Endometrium (tissue), 2 donors: ENCODE data around the gene NMRAL1.

Experiments
- FAIRE-seq: peaks from 2 replicates; lab custom pipeline; 2012; peaks lifted over from hg19 to GRCh38; lab: Jason Lieb, UNC
- donor health status: control.
- donor health status: control.

Gene NMRAL1

DNA sequence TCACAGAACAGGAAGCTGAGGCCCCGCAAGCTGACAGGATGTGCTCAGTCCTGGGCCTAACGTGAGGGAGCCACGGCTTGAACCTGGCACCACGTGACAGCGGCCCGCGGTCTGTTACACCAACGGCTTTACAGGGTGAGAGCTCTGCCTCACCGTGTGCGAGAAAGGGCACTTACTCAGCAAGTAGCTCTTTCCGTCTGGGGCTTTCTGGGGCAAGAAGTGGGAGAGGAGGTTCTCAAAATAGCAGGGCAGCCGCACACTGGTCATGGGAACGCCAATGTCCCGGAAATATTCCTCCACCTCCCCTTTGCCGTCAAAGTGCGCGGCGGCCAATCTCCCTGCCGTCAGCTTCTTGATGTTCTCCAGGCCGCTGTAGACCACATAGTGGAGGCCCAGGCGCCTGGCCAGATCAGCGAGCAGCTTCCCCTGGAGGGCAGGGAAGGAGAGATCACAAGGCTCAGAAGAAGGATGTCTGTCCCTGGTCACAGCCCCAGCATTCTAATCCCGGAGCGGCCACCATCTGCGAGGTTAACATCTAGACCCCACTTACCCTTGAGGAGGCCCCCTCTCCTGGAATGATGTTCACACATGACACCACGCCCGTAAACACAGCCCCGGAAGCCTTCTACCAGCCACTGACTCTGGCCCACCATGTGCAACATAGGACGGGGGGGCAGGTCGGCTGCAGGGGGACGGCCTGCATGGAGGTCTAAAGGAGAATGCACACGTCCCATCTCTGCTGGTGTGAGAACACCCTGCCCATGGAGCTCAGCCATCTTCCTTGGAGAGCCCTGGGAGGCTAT lies 8.2 kb downstream of the NMRAL1 start:
- no peak for FAIRE-seq

DNA sequence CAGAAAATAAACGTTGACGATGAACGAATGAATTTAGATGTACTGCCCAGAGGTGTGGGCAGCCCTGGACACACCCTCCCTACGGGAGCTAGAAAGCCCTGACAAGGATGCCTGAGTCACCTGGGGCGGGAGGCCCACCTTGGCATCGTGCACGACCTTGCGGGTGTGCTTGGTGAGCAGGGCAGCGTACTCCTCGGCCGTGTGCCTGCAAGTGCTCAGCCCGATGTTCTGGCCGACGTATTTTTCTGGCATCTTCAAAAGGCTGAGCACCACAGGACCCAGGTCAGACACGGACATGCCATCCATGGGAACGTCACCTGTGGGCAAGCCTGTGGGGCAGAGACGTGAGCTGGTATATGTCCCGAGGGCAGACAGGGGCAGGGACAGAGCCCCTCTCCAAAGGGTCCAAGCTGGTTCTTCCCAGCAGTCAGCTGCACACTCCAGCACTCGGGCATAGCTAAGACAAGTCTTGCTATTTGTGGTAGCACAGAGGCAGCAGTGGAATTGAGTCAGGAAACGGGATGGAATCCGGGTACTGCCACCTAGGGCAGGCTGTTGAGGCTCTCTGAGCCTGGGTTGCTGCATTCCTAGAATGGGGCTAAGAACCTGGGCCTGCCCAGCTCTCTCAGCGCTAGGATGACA lies 10.8 kb downstream of the NMRAL1 start:
- FAIRE-seq: no peak

DNA sequence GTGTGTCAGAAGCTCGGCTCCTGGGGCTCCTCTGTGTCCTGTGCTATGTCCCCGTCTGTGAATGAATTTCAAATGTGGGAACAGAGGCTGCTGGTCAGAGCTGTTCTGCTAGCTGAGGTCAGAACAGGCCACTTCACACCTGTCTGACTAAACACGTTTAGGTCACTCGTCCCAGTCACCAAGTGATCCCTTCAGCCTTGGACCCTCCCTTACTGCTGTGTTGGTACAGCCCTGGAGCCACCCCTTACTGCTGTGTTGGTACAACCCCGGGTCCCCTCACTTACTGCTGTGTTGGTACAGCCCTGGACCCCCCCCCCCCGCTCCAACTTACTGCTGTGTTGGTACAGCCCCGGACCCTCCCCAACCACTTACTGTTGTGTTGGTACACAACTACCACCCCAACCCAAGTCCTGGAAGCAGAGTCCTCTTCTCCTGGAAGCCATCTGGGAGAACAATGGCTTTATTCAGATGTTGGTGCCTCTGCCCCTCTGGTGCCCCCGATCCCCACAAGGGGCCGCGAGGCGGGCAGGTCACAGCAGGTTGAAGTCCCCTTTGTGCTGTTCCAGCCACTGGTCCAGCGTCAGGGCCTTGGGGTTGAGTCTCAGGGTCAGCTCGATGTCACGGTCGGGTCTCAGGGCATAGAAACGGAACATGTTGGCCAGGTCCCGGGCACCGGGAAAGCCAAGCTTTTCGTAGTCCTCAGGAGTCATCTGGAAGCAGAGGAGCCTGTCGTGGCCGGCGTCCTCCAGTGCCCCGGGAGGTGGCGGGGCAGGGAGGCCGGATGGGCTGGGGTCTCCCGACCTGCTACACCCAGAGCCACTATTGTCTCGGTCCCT lies 13.0 kb downstream of the NMRAL1 start:
- no peak for FAIRE-seq

DNA sequence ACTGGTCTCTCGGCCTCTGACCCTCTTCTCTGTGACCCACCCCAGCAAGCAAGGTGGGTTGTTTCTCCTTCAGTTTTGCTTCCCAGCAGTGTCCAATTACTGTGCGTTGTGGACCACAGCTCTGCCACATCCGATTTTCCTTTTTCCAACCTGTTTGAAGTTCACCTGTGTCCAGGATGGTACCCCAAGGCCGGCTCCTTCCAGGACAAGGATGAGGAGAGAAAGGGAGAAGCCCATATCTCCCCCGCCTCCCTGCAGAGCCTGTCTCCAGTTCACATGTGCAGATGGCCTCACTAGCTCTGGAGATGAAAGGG lies 13.5 kb downstream of the NMRAL1 start:
- FAIRE-seq: no peak

DNA sequence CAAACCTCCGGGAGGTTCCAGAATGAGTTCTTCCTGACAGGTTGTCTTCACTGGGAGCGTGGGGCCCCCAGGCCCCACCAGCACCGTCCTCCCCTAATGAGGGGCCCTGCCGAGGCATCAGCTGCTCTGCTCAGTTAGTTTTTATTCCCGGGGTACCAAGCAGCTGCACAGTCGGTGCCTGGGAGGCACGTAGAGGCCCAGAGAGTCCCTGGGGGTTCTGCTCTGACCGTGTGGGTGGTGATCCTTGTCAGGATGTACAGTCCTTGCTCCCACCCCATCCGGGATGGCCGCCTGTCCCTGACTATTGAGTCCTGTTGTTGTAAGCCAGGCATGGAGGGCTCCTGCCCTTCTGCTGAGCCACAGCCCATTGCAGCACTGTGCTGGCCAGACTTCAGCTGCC lies 18.5 kb downstream of the NMRAL1 start:
- no peak for FAIRE-seq

DNA sequence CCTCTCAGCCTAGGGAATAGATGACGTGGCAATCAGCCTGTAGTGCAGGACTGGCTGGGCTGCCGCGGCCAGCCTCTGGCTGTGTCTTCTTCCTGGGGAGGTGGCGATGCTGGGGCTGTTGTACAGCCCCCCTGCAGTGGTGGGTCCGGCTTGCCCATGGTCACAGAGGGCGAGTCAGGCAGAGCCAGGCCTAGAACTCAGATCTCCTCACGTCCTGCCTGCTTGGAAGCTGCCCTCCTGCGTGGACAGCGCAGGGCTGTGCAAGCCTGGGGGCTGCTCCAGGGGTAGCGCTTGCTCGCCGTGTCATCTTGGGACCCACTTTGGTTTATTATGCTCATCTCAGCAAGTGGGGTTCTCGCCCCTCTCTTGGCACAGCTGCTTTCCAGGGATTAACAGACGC lies 19.3 kb downstream of the NMRAL1 start:
- FAIRE-seq: no peak

DNA sequence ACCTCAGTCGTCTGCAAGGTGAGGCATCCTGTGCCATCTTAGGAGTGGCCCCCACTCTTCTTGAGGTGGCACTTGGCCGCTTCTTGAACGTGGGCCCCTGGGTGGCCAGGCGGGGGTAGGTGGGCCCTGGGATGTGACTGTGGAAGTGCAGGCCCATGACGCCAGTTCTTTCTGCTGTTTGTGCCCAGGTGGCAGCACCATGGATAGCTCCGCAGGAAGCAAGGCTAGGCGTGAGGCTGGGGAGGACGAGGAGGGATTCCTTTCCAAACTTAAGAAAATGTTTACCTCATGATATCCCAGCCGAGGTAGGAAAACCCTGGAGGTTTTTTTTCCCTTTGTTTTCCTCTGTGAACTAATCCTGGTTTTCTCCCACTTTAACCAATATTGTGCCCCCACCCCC lies 19.8 kb downstream of the NMRAL1 start:
- no peak for FAIRE-seq

DNA sequence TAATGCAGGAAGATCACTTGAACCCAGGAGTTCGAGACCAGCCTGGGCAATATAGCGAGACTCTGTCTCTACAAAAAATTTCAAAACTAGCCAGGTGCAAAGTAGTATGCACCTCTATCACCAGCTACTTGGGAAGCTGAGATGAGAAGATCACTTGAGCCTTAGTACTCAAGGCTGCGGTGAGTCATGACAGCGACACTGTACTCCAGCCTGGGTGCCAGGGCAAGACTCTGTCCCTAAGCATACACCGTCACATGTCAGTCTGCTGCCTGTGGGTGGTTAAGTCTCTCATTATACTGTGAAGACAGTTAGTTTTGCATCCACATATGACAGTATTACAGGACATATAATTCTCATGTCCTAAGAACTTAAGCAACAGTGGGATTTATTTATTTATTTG lies 21.8 kb downstream of the NMRAL1 start:
- FAIRE-seq: no peak

DNA sequence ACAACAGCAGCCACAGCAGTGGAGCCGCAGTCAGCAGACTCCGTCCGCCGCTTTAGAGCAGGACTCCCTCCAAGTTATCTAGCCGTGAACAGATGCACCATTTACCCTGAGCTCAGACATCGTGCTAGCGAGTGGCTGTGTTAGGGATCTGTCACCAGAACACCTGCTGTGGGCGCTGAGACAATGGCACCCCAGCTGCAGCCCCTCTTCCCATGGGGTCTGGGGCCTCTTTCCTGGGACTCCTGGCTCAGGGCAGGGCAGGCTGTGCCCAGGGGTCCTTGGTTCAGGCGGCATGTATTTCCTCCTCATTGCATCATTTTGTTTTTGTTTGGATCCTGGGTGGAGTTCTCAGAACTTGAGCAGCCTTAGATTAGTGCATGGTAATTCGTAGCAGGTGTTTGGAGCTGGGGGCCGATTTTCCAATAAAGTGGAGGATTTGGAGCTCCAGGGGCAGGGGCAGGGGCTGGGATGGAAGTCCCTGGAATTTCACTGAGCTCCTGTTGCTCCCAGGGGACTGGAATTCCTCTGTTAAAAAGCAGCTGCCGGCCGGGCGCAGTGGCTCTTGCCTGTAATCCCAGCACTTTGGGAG lies 23.4 kb downstream of the NMRAL1 start:
- FAIRE-seq: no peak

DNA sequence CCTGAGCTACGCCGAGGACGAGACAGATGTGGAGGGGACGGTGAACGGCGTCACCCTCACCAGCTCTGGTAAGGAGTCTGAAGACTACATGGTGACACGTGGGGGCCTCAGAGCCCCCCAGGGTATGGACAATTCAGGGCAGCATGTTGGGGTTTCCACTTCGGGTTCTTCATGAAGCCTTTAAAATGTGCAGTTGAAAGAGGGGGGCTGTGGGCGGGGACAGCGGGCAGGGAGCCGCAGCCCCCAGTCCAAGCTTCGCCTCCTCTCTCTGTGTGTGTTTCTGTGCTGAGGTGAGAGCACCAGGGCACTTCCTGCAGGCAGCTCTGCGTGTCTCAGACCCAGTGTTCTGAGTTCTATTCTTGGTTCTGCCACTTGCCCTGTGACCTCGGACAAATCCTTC lies 24.0 kb downstream of the NMRAL1 start:
- no peak for FAIRE-seq

DNA sequence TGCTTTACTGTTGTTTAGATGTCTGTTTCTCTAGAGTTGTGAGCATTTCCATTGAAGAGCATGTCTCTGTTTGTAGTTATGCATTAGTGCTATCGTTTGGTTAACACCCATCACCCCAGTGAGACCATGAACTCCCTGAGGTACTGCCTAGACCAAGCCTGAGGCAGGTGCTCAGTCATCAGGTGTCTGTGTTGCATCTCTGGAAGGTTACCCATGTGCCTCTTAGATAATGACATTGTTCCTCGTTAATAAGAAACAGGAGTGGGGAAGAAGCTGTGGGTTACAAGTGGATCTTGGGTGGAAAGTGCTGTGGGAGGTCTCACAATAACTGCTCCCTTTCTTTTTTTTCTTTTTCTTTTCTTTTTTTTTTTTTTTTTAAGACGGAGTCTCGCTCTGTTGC lies 30.4 kb downstream of the NMRAL1 start:
- FAIRE-seq: no peak

DNA sequence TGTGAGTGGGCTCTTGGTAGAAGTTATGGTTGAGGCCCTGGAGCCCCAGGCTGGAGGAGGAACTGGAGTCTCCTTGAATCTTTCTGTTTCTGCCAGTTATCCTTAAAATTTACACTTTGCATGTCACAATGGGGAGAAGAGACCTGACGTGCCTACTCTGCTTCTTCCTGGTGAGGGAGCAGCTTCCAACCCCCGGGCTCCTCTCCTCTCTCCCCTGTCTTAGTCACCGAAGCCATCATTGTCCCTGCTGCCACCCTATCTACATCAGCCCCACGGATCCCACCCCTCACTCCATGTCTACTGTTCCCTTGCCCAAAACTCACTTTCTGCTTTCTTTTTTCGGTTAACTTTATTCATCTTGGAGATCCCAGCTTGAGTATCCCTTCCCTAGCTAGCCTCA lies 31.2 kb downstream of the NMRAL1 start:
- FAIRE-seq: no peak

DNA sequence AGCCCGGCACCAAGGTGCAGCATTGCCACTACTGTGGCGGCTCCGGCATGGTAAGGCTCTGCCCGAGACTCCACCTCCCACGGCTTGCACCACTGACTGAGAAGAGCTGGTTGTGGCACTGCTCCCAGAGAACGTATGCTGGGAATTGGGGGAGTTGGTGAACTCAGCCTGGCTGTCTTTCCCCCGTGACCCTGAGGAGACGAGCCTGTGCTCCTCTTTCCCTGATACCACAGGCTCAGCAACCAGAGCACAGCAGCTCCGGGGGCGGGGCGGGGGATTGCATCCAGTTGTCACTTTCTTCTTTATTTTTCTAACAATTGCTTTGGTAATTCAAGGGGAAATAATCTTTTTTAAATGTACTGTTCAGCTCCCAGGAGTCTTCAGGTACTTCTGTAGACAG lies 32.1 kb downstream of the NMRAL1 start:
- FAIRE-seq: no peak

DNA sequence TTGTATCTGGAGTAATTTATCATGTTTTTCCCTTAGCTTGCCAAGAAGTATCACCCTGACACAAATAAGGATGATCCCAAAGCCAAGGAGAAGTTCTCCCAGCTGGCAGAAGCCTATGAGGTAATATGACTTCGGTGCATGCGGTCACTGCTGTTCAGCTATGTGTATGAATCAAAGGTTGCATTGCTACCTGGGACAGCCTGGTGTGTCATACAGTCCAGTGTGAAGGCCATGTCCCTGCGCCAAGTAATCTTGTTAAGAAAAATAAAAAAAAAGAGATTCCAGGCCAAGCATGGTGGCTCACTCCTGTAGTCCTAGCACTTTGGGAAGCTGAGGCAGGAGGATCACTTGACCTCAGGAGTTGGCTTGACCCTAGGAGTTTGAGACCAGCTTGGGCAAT lies 37.1 kb downstream of the NMRAL1 start:
- no peak for FAIRE-seq

DNA sequence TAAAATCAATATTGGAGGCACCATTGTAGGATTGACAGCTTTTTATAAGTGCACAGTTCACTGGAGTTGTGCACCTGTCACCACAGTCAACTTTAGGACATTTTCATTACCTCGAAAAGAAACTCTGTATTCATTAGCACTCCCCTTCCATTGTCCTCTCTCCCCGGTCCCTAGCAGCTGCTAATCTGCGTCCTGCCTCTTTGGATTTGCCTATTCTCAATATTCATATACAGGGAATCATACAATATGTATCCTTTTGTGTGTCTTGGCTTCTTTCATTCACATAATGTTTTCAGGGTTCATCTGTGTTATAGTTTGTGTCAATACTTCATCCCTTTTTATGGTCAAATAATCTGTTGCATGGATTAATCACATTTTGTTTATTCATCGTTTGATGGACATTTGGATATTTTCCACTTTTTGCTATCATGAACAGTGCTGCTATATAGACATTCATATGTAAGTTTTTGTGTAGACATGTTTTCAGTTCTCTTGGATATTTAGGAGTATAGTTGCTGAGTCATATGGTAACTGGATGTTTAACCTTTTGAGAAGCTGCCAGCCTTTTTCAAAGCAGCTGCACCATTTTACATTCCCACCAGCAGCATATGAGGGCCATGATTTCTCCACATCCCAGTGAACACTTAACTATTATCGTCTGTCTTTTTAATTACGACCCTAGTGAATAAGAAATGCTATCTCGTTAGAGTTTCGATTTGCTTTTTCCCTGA lies 38.9 kb downstream of the NMRAL1 start:
- no peak for FAIRE-seq

DNA sequence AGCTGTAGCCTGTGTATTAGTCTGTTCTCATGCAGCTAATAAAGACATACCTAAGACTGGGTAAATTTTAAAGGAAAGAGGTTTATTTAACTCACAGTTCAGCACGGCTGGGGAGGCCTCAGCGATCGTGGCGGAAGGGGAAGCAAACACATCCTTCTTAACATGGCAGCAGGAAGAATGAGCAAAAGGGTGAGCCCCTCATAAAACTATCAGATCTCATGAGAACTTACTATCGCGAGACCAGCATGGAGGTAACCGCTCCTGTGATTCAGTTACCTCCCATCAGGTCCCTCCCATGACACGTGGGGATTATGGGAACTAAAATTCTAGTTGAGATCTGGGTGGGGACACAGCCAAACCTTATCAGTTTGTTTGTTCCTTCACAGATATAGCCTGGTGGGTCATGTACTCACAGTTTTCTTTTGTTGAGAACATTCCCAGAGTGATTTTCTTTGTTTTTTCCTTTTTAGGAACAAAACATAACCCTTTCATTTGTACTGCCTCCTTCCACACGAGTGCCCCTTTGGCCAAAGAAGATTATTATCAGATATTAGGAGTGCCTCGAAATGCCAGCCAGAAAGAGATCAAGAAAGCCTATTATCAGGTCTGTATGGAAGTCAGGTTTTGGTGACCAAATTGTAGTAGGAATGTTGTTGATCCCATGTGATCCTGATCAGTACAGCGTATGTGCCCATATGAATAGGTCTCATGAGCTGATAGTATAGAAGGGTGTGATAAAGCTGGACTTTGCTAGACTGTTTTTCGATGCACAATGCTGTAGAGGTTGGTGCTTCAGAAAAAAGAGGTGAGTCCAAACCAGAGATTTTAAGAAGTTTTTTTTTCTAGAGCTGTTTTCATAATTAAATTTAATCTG lies 40.3 kb downstream of the NMRAL1 start:
- no peak for FAIRE-seq

DNA sequence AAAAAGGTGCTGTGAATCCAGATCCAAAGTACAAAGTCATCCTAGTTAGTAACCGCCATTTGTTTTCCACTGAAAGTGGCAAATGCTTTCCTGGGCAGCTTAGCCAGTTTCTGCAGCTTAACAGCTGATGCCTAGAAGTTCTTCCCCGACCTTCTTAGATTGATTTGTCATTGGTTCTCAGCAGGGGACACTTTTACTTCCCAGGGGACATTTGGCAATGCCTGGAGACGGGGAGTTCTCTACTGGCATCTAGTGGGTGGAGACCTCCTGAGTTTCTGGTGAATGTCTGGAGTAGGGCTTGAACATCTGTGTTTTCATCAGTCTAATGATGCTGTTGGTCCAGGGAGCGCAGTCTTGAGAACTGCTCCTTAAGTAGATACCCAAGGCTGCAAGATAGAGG lies 41.2 kb downstream of the NMRAL1 start:
- no peak for FAIRE-seq

DNA sequence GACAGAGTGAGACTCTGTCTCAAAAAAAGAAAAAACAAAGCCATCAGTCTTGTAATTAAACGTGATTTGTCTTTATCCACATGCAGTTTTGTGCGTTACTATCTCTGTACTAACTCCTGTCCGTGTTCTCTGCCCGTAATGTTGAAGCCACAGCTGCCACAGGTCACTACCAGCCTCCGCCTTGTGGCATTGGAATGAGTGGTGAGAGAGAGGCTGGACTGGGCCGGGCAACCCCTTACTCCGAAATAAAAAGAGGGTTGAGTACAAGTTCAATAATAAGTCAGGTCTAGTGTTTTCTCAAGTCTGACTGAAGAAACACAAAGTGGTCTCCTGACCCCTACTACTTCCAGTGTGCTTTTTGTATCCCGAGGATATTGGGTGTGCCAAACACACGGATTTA lies 43.4 kb downstream of the NMRAL1 start:
- FAIRE-seq: no peak

DNA sequence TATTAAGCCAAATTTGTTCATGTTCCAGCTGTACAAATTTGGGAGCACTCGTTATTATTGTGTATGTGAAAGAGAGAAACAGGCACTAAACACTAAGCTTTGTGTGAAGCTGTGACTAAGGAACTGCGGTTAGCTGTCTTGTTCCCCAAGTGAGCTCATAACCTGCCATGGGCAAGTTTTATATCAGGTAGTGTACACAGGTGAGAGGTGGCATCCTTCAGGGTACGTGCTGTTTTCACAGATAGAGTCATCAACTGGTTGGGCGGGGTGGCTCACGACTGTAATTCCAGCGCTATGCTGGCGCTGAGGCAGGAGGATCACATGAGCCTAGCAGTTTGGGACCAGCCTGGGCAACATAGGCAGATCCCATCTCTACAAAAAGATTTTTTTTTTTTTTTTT lies 45.9 kb downstream of the NMRAL1 start:
- no peak for FAIRE-seq

DNA sequence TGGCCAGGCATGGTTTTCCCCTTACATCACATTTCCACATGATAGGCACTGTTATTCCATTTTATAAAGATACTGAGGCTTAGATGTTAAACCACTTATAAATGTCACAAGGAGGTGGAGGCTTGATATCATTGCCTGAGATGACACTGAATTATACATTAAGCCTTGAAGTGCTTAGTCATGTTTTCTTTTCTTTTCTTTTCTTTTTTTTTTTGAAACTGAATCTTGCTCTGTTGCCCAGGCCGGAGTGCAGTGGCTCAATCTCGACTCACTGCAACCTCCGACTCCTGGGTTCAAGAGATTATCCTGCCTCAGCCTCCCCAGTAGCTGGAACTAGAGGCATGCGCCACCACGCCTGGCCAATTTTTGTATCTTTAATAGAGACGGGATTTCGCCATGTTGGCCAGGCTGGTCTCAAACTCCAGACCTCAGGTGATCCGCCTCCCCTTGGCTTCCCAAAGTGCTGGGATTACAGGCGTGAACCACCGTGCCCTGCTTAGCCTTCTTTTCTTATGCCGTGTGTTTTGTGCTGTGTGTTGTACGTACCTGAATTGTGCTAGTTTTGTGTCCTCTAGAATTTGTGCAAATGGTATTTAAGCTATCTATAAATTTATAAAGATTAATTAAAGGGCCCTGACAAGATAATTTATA lies 47.6 kb downstream of the NMRAL1 start:
- no peak for FAIRE-seq
